Measurements from ENCODE around the gene APOBEC2. TPM values are rescaled to one million over a fixed set of nuclear protein-coding genes. Genes with fewer than 3 reads are reported as not detected.
A peak's percentile ranks its signal among the peaks of the same experiment; 100 is the strongest.

The APOBEC2 gene
- total RNA-seq, 1 experiment from 2014 or later, result not detected

DNA sequence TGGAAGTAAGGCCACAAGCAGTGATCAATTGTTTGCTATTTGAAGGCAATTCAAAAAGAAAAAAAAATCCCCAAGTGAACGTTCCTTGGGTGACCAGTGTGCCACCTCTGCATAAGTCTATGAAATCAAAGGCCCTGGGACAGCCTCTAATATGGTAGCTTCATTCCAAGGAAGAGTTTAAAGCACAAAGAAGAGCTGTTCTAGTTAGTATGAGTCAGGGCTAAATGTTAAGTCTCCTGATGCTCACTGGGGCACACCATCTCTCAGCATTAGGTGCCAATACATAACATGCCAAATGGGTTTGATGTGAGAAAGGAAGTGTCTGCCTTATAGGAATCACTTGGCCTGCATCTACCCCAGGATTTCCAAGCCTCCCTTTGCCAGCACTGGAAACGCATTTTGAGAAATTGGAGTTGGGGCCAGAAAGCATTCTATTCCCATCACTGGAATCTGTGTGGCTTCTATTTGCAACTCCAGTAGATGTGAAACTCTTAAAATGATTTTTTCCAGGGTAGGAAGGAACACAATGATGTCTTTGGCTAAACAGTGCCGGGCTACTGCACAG is 27.0 kb upstream of the APOBEC2 start:
- H3K4me1 Mint-ChIP-seq (ENCODE audit: low read depth, unreplicated experiment), result peaks cover 24% of the 10 kb centered on the region
- intact Hi-C loops (cut with micrococcal nuclease; ENCODE audit: unreplicated experiment), result loop anchor here (5.0 kb wide), 2 partner anchors 41 to 699 kb away; no protein-coding TSS in a partner anchor
- H3K36me3 Mint-ChIP-seq (ENCODE audit: insufficient read depth, unreplicated experiment), result no peaks in the 10 kb centered on the region
- no peaks in the 10 kb centered on the region for H3K9me3 Mint-ChIP-seq (ENCODE audit: low read depth, unreplicated experiment)
- CTCF ChIA-PET, result no interaction called here
- H3K27ac Mint-ChIP-seq (ENCODE audit: unreplicated experiment), result no peak overlapping the region
- DNase-seq, result no peak
- no peak overlapping the region for H3K4me3 Mint-ChIP-seq (ENCODE audit: low read depth, unreplicated experiment)
- TF ChIP-seq, protein P1, sequence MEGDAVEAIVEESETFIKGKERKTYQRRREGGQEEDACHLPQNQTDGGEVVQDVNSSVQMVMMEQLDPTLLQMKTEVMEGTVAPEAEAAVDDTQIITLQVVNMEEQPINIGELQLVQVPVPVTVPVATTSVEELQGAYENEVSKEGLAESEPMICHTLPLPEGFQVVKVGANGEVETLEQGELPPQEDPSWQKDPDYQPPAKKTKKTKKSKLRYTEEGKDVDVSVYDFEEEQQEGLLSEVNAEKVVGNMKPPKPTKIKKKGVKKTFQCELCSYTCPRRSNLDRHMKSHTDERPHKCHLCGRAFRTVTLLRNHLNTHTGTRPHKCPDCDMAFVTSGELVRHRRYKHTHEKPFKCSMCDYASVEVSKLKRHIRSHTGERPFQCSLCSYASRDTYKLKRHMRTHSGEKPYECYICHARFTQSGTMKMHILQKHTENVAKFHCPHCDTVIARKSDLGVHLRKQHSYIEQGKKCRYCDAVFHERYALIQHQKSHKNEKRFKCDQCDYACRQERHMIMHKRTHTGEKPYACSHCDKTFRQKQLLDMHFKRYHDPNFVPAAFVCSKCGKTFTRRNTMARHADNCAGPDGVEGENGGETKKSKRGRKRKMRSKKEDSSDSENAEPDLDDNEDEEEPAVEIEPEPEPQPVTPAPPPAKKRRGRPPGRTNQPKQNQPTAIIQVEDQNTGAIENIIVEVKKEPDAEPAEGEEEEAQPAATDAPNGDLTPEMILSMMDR (IDR thresholded peaks at IDR 0.05; ENCODE audit: unreplicated experiment), result no peak
- no TSS peak for BruUV-seq (replicated peaks)
- H3K27me3 Mint-ChIP-seq (ENCODE audit: unreplicated experiment), result no peaks in the 10 kb centered on the region

DNA sequence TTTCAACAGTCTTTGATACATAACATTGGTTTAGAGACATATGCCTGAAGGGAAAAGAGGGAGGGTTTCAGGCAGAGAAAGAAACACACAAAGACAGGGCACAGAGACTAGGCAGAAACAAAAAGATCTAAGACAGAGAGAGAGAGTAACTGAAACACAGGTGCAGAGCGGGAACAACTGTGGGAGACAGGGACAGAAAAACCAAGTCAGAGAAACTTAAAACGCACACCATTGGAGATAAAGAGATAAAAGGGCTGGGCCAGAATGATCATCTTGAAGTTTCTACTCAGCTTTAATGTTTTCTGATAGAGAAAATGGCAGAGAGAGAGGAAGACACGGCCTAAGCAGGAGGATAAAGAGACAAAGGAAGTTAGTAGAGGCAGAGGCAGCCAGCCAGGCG is 25.8 kb upstream of the APOBEC2 start:
- DNase-seq, result no peak
- no peaks in the 10 kb centered on the region for H3K36me3 Mint-ChIP-seq (ENCODE audit: insufficient read depth, unreplicated experiment)
- no TSS peak for BruUV-seq (replicated peaks)
- no peaks in the 10 kb centered on the region for H3K27me3 Mint-ChIP-seq (ENCODE audit: unreplicated experiment)
- no peaks in the 10 kb centered on the region for H3K9me3 Mint-ChIP-seq (ENCODE audit: low read depth, unreplicated experiment)
- CTCF ChIA-PET, result interaction anchor here (1.1 to 1.5 kb wide), 2 partner anchors 13 to 39 kb away, joined by 5 to 6 read pairs; no protein-coding TSS in a partner anchor
- intact Hi-C loops (cut with micrococcal nuclease; ENCODE audit: unreplicated experiment), result loop anchor here (5.0 kb wide), 2 partner anchors 40 to 700 kb away; no protein-coding TSS in a partner anchor
- peaks cover 19% of the 10 kb centered on the region for H3K4me1 Mint-ChIP-seq (ENCODE audit: low read depth, unreplicated experiment)
- H3K4me3 Mint-ChIP-seq (ENCODE audit: low read depth, unreplicated experiment), result no peak overlapping the region
- TF ChIP-seq, protein P1 (IDR thresholded peaks at IDR 0.05; ENCODE audit: unreplicated experiment), result no peak
- no peak overlapping the region for H3K27ac Mint-ChIP-seq (ENCODE audit: unreplicated experiment)

DNA sequence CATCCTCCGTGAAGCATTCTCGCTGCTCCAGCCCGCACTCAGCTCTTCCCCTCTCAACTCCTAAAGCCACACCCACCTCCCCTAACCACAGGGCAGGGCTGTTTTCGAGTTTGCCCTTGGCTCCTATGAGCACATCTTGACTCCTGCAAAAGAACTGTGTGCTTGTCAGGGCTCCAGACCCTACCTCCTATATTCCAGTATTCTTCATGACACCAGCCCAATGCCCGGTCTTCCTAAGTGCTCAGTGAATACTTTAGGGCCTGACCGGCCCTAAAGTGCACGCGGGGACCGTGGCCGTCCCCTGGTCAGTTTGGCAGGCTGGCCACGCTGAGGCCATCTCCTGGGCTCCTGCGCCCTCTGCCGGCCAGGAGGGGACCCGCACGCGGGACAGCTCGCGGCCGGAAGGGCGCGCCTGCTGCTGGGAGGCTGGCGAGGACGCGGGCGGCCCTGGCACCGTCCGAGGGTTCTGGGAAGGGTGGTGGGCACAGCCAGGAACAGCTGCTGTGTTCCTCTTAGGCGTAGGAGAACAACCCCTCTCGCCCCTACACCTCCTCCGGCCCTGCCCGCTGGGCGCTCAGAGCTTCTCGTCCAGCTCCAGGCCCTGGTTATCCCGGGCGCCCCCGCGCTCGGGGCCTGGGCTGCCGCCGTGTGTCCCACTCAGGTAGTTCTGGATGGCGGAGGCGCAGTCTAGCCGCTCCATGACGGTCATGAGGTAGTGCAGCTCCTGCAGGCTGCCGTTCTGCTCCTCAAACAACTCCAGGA is 25.0 kb upstream of the APOBEC2 start:
- Mint-ChIP-seq H3K27me3 (ENCODE audit: unreplicated experiment) (no peaks in the 10 kb centered on the region), H3K27ac (ENCODE audit: unreplicated experiment) (no peak overlapping the region), H3K4me3 (ENCODE audit: low read depth, unreplicated experiment) (no peak overlapping the region), H3K36me3 (ENCODE audit: insufficient read depth, unreplicated experiment) (no peaks in the 10 kb centered on the region), H3K4me1 (ENCODE audit: low read depth, unreplicated experiment) (peaks cover 17% of the 10 kb centered on the region), H3K9me3 (ENCODE audit: low read depth, unreplicated experiment) (no peaks in the 10 kb centered on the region)
- TF ChIP-seq, protein P1 (IDR thresholded peaks at IDR 0.05; ENCODE audit: unreplicated experiment), result peak; percentile 97
- DNase-seq, result peak; percentile 90
- intact Hi-C loops (cut with micrococcal nuclease; ENCODE audit: unreplicated experiment), result loop anchor here (1.0 to 5.0 kb wide), 3 partner anchors 22 to 701 kb away; no protein-coding TSS in a partner anchor
- no TSS peak for BruUV-seq (replicated peaks)
- CTCF ChIA-PET, result interaction anchor here (0.6 to 1.5 kb wide), 11 partner anchors 8 to 154 kb away, joined by 3 to 9 read pairs (median 5); partner anchors contain the start of gene UNC5CL

DNA sequence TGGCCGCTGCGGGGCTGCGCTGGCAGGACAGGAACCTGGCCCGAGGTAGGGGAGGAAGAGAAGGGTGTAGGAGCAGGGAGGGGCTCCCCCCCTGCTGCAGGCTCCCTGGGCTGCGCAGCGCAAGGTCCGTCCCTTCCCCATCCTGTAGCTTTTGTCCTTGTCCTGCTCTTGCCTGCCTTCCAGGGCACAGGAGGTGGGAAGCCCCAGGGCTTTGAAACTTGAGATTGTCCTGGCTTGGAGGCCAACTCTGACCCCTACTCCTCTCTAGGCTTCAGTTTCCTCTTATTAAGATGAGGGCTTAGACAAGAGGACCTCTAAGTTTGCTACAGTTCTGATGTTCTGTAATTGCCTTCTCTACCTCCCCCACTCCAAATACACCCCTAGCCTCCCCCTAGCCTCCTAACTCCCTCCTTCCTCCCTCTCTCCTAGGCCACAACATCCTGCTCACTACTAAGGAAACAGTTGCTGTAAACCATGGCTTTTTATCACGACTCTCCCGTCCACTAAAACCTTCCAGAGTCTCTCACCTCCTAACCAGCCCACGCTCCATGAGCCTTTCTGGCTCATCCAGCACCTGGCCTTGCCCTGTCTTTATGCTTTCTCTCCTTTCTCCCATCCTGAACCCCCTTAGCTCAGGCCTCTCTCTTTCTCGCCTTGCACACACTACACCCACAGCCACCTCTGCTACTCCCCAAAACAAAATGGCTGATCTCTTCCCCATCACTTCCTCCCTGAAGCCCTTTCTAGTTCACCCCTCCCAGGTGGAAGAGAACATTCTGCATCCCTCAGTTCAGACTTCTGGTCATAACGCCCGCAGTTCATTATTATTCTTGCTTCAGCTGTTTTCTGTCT is 24.2 kb upstream of the APOBEC2 start:
- BruUV-seq (replicated peaks), result no TSS peak
- intact Hi-C loops (cut with micrococcal nuclease; ENCODE audit: unreplicated experiment), result loop anchor here (1.0 to 5.0 kb wide), 3 partner anchors 22 to 701 kb away; no protein-coding TSS in a partner anchor
- Mint-ChIP-seq H3K27ac (ENCODE audit: unreplicated experiment) (peak overlapping the region; percentile 1), H3K36me3 (ENCODE audit: insufficient read depth, unreplicated experiment) (no peaks in the 10 kb centered on the region), H3K4me3 (ENCODE audit: low read depth, unreplicated experiment) (no peak overlapping the region), H3K9me3 (ENCODE audit: low read depth, unreplicated experiment) (no peaks in the 10 kb centered on the region), H3K27me3 (ENCODE audit: unreplicated experiment) (no peaks in the 10 kb centered on the region), H3K4me1 (ENCODE audit: low read depth, unreplicated experiment) (peaks cover 17% of the 10 kb centered on the region)
- DNase-seq, result no peak
- CTCF ChIA-PET, result interaction anchor here (0.6 to 1.5 kb wide), 12 partner anchors 7 to 153 kb away, joined by 3 to 9 read pairs (median 4); partner anchors contain the start of gene UNC5CL
- TF ChIP-seq, protein P1 (IDR thresholded peaks at IDR 0.05; ENCODE audit: unreplicated experiment), result no peak

All from Calu3 (cell line).